Endothelial cell of umbilical vein (primary cell): ENCODE measurements around the gene CD200.

ENCODE experiments used
- EZH2 ChIP-seq: IDR thresholded peaks from 2 replicates; pipeline ENCODE4 v1.6.1; 2012; ENCODE audit warnings: borderline replicate concordance, low read depth, mild to moderate bottlenecking, moderate library complexity, low read length, inconsistent platforms; ENCODE audit not compliant: severe bottlenecking
- MYC ChIP-seq: IDR thresholded peaks from one replicate; pipeline ENCODE4 v1.6.1; 2011; ENCODE audit warnings: mild to moderate bottlenecking, low read depth, low read length
- POLR2A ChIP-seq: IDR thresholded peaks from 2 replicates; pipeline ENCODE4 v1.6.1; 2012; ENCODE audit warnings: low read depth, mild to moderate bottlenecking, control low read depth, low read length
- POLR2AphosphoS5 ChIP-seq: IDR thresholded peaks from 2 replicates; pipeline ENCODE4 v1.6.1; 2012; ENCODE audit warnings: low read depth, mild to moderate bottlenecking, control low read depth, low read length, moderate library complexity; ENCODE audit not compliant: insufficient read depth
- TF ChIP-seq, protein P1 (sequence below), 2 donors: IDR thresholded peaks; 1 replicate in 1 of 2; 2 replicates in 1 of 2; pipeline ENCODE4 v1.5.1; 2011; ENCODE audit warnings: low read length in 2 of 2, mild to moderate bottlenecking in 2 of 2, moderate library complexity in 2 of 2, control low read depth in 1 of 2, inconsistent platforms in 1 of 2, low read depth in 1 of 2; ENCODE audit not compliant: insufficient read depth in 1 of 2; ENCODE audit errors: extremely low read depth in 1 of 2
- TF ChIP-seq, protein P2 (sequence below): IDR thresholded peaks from 2 replicates; pipeline ENCODE4 v1.6.1; 2011; ENCODE audit not compliant: insufficient read depth, insufficient read length

DNA sequence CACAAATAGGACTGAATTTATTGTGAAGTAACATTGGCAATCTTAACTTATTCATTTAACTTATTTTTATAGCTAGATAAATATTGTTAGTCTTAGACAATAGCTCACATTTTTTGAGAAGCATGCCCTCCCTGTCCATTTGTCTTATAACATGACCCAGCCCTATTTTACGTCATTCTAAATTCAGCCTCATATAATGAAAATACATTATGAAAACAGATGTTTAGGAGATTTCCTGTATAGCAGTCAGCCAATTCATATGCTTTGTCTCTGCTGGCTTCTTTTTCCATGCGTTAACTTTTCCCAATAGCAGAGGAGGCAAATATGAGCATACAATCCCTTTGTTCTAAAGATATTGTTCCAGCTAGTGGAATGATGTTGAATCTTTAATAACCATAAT is 29.3 kb downstream of the CD200 start:
- TF ChIP-seq, protein P1, sequence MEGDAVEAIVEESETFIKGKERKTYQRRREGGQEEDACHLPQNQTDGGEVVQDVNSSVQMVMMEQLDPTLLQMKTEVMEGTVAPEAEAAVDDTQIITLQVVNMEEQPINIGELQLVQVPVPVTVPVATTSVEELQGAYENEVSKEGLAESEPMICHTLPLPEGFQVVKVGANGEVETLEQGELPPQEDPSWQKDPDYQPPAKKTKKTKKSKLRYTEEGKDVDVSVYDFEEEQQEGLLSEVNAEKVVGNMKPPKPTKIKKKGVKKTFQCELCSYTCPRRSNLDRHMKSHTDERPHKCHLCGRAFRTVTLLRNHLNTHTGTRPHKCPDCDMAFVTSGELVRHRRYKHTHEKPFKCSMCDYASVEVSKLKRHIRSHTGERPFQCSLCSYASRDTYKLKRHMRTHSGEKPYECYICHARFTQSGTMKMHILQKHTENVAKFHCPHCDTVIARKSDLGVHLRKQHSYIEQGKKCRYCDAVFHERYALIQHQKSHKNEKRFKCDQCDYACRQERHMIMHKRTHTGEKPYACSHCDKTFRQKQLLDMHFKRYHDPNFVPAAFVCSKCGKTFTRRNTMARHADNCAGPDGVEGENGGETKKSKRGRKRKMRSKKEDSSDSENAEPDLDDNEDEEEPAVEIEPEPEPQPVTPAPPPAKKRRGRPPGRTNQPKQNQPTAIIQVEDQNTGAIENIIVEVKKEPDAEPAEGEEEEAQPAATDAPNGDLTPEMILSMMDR (IDR thresholded peaks at IDR 0.05; ENCODE audit: extremely low read depth in 1 of 2, insufficient read depth in 1 of 2, low read depth in 1 of 2, low read length in 2 of 2), result no peak
- TF ChIP-seq EZH2 (no peak), POLR2A (no peak), MYC (no peak), POLR2AphosphoS5 (no peak)
- TF ChIP-seq, protein P2, sequence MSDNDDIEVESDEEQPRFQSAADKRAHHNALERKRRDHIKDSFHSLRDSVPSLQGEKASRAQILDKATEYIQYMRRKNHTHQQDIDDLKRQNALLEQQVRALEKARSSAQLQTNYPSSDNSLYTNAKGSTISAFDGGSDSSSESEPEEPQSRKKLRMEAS, result no peak
